OCI-LY3 (cell line): ENCODE data around the gene RPN2.

Experiments
- H2AFZ ChIP-seq: fragments of 200-600, 300-600 bp; shearing (Covaris generic); 2 replicates; pipeline ENCODE4 v1.6.0; 2014; ENCODE audit warnings: antibody characterized with exemption, low read depth, low read length
- H3K27ac ChIP-seq: fragments of 200-600, 300-600 bp; sonication (generic); 2 replicates; pipeline ENCODE4 v1.5.1; 2014; ENCODE audit warnings: mild to moderate bottlenecking, low read length, moderate library complexity, mixed read lengths
- H3K27me3 ChIP-seq: fragments of 200-600, 300-600 bp; sonication (generic); 2 replicates; pipeline ENCODE4 v1.6.1; 2014; ENCODE audit warnings: low read depth, low read length, mixed read lengths
- H3K36me3 ChIP-seq: fragments of 200-600, 300-600 bp; sonication (generic); replicated peaks from 2 replicates; pipeline ENCODE3; 2014; ENCODE audit warnings: low read depth, low read length, mixed read lengths
- H3K4me1 ChIP-seq: fragments of 300-600, 200-600 bp; sonication (generic); 2 replicates; pipeline ENCODE4 v1.6.1; 2014; ENCODE audit warnings: low read length, mixed read lengths
- H3K4me2 ChIP-seq: fragments of 200-600, 300-600 bp; sonication (generic); 2 replicates; pipeline ENCODE4 v1.6.1; 2014; ENCODE audit warnings: low read length, mixed read lengths
- H3K4me3 ChIP-seq: fragments of 300-600, 200-600 bp; sonication (generic); 2 replicates; pipeline ENCODE4 v1.5.1; 2014; ENCODE audit warnings: antibody characterized with exemption, mild to moderate bottlenecking, low read length, moderate library complexity
- H3K79me2 ChIP-seq: fragments of 300-600, 200-600 bp; shearing (Covaris generic); 2 replicates; pipeline ENCODE4 v1.6.1; 2014; ENCODE audit warnings: mild to moderate bottlenecking, low read length, mixed read lengths
- H3K9ac ChIP-seq: fragments of 300-600, 200-600 bp; shearing (Covaris generic); 2 replicates; pipeline ENCODE4 v1.6.0; 2014; ENCODE audit warnings: mild to moderate bottlenecking, low read length, moderate library complexity
- H3K9me3 ChIP-seq: fragments of 200-600, 300-600 bp; shearing (Covaris generic); 2 replicates; pipeline ENCODE4 v1.6.1; 2014; ENCODE audit warnings: low read length, mixed read lengths; ENCODE audit not compliant: insufficient read depth
- H4K20me1 ChIP-seq: fragments of 200-600, 300-600 bp; sonication (generic); 2 replicates; pipeline ENCODE4 v1.6.1; 2016; ENCODE audit warnings: low read length, mixed read lengths; ENCODE audit not compliant: insufficient read depth
- EZH2phosphoT487 ChIP-seq: fragments of 200-600 bp; shearing (Covaris generic); IDR thresholded peaks from 2 replicates; pipeline ENCODE4 v1.6.1; 2018; ENCODE audit warnings: antibody characterized with exemption, mixed run types, low read depth
- TF ChIP-seq, protein P1 (sequence below): fragments of 200-600, 300-600 bp; sonication (generic); IDR thresholded peaks from 2 replicates; pipeline ENCODE4 v1.5.1; 2014; ENCODE audit warnings: antibody characterized with exemption, low read length, low read depth

Gene RPN2

DNA sequence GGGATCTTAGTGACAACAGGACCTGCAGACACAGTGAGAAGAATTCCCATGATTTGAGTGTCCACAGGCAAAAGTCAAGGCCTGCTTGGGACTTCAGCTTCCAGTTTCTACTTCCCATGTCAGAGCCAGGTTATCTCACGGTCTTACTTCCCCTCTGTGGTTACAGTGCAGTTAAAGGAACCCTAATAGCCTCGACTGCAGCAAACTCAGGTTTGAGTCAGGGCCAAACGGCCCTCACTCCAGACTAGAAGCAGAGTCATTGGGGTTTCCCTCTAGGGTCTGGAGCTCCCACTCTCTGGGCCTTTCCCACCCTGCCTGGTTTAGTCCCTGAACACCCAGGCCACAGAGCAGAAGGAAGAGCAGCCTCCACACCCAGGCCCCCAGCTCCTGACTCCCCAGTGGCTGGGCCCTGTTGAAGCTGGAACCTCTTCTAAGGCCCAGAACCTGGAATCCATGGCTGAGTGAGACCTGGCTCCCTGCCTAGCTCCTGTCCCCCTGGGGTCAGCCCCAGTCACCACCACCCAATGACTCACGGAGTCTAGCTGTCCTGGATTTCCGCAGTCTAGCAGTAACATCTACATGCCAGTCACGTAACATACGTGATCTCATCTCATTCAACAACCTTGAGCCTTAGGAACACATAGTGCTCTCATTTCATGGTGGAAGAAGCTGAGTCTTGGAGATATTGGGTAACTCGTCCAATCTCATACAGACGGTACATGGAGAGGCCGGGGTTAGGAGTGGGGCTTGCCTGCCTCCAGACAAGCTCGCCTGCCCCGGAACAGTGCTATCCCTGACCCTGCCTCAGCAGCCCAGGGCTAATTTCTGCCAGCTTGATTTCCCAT is 91.7 kb downstream of the RPN2 start:
- Histone ChIP-seq H3K9ac (peak overlapping the region; percentile 3; the same call in 1 of the 2 replicates), H3K4me2 (peak overlapping the region; percentile 55), H3K4me3 (no peak overlapping the region; the same call in 1 of the 2 replicates), H3K79me2 (no peaks in the 10 kb centered on the region), H4K20me1 (no peaks in the 10 kb centered on the region), H3K9me3 (no peaks in the 10 kb centered on the region), H3K27me3 (peaks cover 7% of the 10 kb centered on the region; the same call in 1 of the 2 replicates), H3K27ac (peak overlapping the region; percentile 35), H3K4me1 (peaks cover 47% of the 10 kb centered on the region), H3K36me3 (no peaks in the 10 kb centered on the region), H2AFZ (no peak overlapping the region)
- TF ChIP-seq, protein P1, sequence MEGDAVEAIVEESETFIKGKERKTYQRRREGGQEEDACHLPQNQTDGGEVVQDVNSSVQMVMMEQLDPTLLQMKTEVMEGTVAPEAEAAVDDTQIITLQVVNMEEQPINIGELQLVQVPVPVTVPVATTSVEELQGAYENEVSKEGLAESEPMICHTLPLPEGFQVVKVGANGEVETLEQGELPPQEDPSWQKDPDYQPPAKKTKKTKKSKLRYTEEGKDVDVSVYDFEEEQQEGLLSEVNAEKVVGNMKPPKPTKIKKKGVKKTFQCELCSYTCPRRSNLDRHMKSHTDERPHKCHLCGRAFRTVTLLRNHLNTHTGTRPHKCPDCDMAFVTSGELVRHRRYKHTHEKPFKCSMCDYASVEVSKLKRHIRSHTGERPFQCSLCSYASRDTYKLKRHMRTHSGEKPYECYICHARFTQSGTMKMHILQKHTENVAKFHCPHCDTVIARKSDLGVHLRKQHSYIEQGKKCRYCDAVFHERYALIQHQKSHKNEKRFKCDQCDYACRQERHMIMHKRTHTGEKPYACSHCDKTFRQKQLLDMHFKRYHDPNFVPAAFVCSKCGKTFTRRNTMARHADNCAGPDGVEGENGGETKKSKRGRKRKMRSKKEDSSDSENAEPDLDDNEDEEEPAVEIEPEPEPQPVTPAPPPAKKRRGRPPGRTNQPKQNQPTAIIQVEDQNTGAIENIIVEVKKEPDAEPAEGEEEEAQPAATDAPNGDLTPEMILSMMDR = no peak
- no peak for TF ChIP-seq EZH2phosphoT487

DNA sequence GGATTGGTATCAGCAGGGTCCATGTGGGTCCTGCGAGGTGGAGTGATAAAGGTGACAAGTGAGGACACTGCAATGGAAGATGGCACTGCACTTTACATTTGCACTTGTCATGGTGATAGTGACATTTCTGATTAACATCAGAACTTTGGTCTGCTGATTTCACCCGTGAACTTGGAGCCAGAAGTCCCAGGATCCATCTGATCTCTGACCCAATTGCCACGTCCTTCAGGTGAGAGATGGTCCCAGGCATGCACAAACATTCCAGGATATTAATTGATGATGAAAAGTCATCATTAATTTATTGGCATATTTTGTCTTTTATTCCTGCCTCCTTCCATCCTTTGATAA is 92.3 kb downstream of the RPN2 start:
- Histone ChIP-seq H3K79me2 (no peaks in the 10 kb centered on the region), H4K20me1 (no peaks in the 10 kb centered on the region), H3K4me2 (no peak overlapping the region), H3K9me3 (no peaks in the 10 kb centered on the region), H3K36me3 (no peaks in the 10 kb centered on the region), H3K9ac (no peak overlapping the region), H3K4me1 (peaks cover 53% of the 10 kb centered on the region), H3K27ac (no peak overlapping the region), H2AFZ (no peak overlapping the region), H3K27me3 (peaks cover 7% of the 10 kb centered on the region; the same call in 1 of the 2 replicates), H3K4me3 (no peak overlapping the region)
- TF ChIP-seq EZH2phosphoT487 = no peak
- TF ChIP-seq, protein P1 = no peak

DNA sequence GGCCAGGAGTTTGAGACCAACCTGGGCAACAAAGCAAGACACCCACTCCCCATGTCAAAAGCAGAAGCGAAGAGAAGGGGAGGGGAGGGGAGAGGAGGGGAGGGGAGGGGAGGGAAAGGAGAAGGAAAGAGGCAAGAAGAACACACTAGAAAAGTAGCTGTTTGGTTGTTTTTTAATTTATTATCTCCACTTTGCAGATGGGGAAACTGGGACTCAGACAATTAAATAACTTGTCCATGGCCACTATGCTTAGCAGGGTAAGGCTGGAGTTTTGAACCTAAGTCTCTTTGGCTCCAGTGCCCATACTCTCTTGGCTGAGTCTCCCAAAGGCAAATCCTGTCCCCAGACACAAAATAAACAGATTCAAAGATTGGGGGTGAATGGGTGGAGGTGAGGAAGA is 94.9 kb downstream of the RPN2 start:
- no peak overlapping the region for H3K9ac ChIP-seq
- H3K27ac ChIP-seq = no peak overlapping the region
- no peak for TF ChIP-seq EZH2phosphoT487
- TF ChIP-seq, protein P1 = no peak
- peaks cover 63% of the 10 kb centered on the region for H3K4me1 ChIP-seq
- no peaks in the 10 kb centered on the region for H3K79me2 ChIP-seq
- no peak overlapping the region for H3K4me2 ChIP-seq
- H2AFZ ChIP-seq = no peak overlapping the region
- no peaks in the 10 kb centered on the region for H4K20me1 ChIP-seq
- H3K36me3 ChIP-seq = no peaks in the 10 kb centered on the region
- no peaks in the 10 kb centered on the region for H3K27me3 ChIP-seq
- H3K4me3 ChIP-seq = no peak overlapping the region
- H3K9me3 ChIP-seq = no peaks in the 10 kb centered on the region

DNA sequence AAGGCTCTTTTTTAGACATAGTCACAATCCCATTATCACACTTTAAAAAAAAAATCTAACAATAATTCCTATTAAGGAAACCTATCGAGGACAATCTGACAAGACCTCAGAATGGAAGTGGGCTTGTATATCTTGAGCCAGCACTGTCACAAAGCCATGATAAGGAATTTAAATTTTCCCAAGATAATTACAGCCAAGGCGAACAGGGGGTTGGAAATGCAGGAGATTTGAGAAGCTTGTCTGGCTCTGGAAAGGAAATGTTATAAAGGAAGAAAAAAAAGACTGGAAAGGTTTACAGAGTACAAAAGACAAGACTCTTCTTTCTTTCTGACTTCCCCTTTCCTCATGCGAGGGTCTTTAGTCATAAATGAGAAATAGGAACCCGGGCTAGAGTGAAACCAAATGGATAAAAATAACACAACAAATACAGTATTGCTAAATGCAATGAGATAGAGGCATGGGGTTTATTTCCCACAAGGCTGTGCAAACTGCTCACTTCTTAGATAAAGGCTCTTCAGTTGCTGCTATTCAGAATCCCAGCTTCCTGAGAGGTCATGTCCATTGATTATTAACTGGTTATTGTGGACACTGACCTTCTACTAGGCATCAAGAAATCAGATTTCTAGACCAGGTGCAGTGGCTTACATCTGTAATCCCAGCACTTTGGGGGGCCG is 95.9 kb downstream of the RPN2 start:
- no peaks in the 10 kb centered on the region for H4K20me1 ChIP-seq
- no peaks in the 10 kb centered on the region for H3K27me3 ChIP-seq
- H3K4me1 ChIP-seq = peaks cover 55% of the 10 kb centered on the region
- peak overlapping the region; percentile 54 for H3K4me2 ChIP-seq
- H3K9ac ChIP-seq = peak overlapping the region; percentile 1; the same call in 1 of the 2 replicates
- no peaks in the 10 kb centered on the region for H3K36me3 ChIP-seq
- H3K27ac ChIP-seq = peak overlapping the region; percentile 7; the same call in 1 of the 2 replicates
- no peaks in the 10 kb centered on the region for H3K9me3 ChIP-seq
- TF ChIP-seq EZH2phosphoT487 = no peak
- TF ChIP-seq, protein P1 = no peak
- H2AFZ ChIP-seq = peak overlapping the region; percentile 32
- peak overlapping the region; percentile 10; the same call in 1 of the 2 replicates for H3K4me3 ChIP-seq
- no peaks in the 10 kb centered on the region for H3K79me2 ChIP-seq
